Right lobe of liver (tissue), 4 donors: Measurements from ENCODE around the gene PSG3.
"Not testable (repeated sequence)": the region's sequence is repeated elsewhere in the genome, so short reads cannot be mapped to it uniquely, and the experiment has no call there.

ENCODE experiments used
- POLR2A ChIP-seq: fragments of 450-650 bp; IDR thresholded peaks from one replicate; pipeline ENCODE4 v1.6.1; 2017; ENCODE audit warnings: antibody characterized with exemption, mild to moderate bottlenecking
- TF ChIP-seq, protein P1 (sequence below), 4 donors: fragments of 200-600 bp in 3 of 4; fragments of 450-650 bp in 1 of 4; IDR thresholded peaks; one replicate each; pipeline versions ENCODE4 v1.5.1 to v1.8.0; 2016 to 2022; ENCODE audit warnings: antibody characterized with exemption in 4 of 4, mild to moderate bottlenecking in 2 of 4
- donor health status: DM: no; HTN: no; CAD: no.
- donor health status: DM: no; HTN: no; CAD: no.
- donor health status: DM: no; HTN: yes; CAD: no.

DNA sequence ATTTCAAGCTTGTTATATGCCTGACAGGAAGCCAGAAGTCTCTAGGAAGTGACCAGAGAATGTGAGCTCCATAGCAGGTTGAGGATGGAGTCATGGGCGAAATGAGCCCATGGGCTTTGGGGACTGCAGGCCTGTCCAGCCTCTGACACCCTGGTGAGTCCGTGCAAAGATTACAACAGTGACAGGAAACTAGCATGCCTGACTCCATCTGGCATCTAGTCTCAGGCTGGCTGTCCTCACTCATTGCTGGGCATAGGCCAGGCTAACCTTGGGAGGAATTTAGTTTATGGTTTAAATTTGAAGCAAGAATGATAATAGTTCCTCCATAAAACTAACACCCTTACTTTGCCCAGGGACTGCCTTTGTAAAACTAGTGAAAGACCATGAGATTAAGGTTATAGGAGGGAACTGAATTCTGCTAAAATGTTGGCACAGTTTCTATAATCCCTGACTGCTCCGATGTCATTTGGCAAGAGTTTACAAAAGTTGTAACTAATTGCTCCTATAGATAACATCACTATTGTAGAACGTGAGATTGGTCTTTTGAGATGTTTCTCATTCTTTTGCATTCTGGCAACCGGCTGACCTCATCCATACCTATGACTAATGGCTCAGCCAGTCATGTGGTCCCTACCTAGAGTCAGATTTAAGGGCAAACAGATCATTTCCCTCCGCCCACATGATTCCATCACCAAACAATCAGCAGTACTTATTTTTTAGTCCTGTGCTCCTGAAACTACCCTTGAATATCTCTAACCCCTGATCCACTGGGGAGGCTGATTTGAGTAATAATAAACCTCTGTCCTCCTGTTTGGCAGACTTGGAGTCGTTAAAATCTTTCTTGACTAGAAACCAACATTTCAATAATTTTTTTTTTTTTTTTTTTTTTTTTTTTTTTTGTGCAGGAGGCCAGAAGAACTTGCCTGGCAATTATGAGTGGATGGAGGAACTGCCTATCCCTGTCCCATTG lies 21.0 kb upstream of the PSG3 start:
- TF ChIP-seq, protein P1, sequence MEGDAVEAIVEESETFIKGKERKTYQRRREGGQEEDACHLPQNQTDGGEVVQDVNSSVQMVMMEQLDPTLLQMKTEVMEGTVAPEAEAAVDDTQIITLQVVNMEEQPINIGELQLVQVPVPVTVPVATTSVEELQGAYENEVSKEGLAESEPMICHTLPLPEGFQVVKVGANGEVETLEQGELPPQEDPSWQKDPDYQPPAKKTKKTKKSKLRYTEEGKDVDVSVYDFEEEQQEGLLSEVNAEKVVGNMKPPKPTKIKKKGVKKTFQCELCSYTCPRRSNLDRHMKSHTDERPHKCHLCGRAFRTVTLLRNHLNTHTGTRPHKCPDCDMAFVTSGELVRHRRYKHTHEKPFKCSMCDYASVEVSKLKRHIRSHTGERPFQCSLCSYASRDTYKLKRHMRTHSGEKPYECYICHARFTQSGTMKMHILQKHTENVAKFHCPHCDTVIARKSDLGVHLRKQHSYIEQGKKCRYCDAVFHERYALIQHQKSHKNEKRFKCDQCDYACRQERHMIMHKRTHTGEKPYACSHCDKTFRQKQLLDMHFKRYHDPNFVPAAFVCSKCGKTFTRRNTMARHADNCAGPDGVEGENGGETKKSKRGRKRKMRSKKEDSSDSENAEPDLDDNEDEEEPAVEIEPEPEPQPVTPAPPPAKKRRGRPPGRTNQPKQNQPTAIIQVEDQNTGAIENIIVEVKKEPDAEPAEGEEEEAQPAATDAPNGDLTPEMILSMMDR (IDR thresholded peaks at IDR 0.05) = not testable (repeated sequence)
- not testable (repeated sequence) for TF ChIP-seq POLR2A
